ENCODE data around the gene GSTO1. TPM values are rescaled to one million over a fixed set of nuclear protein-coding genes. Genes with fewer than 3 reads are reported as not detected.

The GSTO1 gene
- polyA plus RNA-seq, 1 donor from 2014 or later, result 3.5 TPM

DNA sequence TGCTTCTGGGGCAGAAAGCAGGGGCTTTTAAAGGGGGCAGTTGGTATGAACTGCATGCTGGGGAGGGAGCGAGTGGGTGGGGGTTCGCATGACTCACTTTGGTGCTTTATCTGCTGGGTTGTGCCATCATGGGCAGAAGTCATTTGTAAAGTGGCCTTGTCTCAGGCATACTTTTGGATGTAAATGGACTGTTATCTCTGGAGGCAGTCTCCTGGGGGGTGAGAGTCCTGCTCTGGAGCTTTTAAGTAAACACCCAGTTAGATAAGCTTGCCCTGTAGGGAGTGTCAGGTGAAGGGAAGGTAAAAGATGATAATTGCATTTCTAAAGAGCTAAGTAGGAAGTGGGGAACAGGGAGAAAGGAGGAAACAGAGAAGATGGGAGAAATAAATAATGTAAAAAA, 1.6 kb upstream of the GSTO1 start:
- no peak overlapping the region for H3K4me3 ChIP-seq (ENCODE audit: low read length)
- no peak overlapping the region for H3K27ac ChIP-seq (ENCODE audit: low read length)
- H3F3A ChIP-seq (ENCODE audit: insufficient read depth, low read length, poor library complexity, severe bottlenecking), result no peaks in the 10 kb centered on the region
- no peaks in the 10 kb centered on the region for H3K9me3 ChIP-seq (ENCODE audit: low read length)
- H2AFZ ChIP-seq (ENCODE audit: low read depth, low read length), result no peak overlapping the region
- H4K20me1 ChIP-seq (ENCODE audit: insufficient read depth), result no peaks in the 10 kb centered on the region
- no peak for TF ChIP-seq RAD21 (conservative IDR thresholded peaks at IDR 0.05)
- TF ChIP-seq EZH2 (IDR thresholded peaks at IDR 0.05; ENCODE audit: borderline replicate concordance, insufficient read depth, low read length, poor library complexity, severe bottlenecking), result no peak
- TF ChIP-seq, protein P1, sequence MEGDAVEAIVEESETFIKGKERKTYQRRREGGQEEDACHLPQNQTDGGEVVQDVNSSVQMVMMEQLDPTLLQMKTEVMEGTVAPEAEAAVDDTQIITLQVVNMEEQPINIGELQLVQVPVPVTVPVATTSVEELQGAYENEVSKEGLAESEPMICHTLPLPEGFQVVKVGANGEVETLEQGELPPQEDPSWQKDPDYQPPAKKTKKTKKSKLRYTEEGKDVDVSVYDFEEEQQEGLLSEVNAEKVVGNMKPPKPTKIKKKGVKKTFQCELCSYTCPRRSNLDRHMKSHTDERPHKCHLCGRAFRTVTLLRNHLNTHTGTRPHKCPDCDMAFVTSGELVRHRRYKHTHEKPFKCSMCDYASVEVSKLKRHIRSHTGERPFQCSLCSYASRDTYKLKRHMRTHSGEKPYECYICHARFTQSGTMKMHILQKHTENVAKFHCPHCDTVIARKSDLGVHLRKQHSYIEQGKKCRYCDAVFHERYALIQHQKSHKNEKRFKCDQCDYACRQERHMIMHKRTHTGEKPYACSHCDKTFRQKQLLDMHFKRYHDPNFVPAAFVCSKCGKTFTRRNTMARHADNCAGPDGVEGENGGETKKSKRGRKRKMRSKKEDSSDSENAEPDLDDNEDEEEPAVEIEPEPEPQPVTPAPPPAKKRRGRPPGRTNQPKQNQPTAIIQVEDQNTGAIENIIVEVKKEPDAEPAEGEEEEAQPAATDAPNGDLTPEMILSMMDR (IDR thresholded peaks at IDR 0.05; ENCODE audit: poor library complexity, severe bottlenecking), result no peak
- TF ChIP-seq TAF1 (IDR thresholded peaks at IDR 0.05; ENCODE audit: low read depth), result no peak
- no peak for TF ChIP-seq SMC3 (conservative IDR thresholded peaks at IDR 0.05; ENCODE audit: poor library complexity)
- TF ChIP-seq POLR2AphosphoS5 (IDR thresholded peaks at IDR 0.05), result no peak
- TF ChIP-seq EP300 (conservative IDR thresholded peaks at IDR 0.05; ENCODE audit: poor library complexity, severe bottlenecking), result no peak
- no peak for TF ChIP-seq MXI1 (conservative IDR thresholded peaks at IDR 0.05; ENCODE audit: poor library complexity, severe bottlenecking)
- H3K27me3 ChIP-seq (ENCODE audit: insufficient read depth, low read depth, low read length), result peaks cover 33% of the 10 kb centered on the region
- H3K36me3 ChIP-seq (ENCODE audit: insufficient read depth, low read length), result no peaks in the 10 kb centered on the region
- no peak overlapping the region for H3K9ac ChIP-seq (ENCODE audit: low read length)
- H3K79me2 ChIP-seq (replicated peaks; ENCODE audit: insufficient read depth, low read length), result no peaks in the 10 kb centered on the region
- H3K4me2 ChIP-seq (ENCODE audit: low read length), result no peak overlapping the region
- no peaks in the 10 kb centered on the region for H3K9me2 ChIP-seq (ENCODE audit: insufficient read depth, low read length)

DNA sequence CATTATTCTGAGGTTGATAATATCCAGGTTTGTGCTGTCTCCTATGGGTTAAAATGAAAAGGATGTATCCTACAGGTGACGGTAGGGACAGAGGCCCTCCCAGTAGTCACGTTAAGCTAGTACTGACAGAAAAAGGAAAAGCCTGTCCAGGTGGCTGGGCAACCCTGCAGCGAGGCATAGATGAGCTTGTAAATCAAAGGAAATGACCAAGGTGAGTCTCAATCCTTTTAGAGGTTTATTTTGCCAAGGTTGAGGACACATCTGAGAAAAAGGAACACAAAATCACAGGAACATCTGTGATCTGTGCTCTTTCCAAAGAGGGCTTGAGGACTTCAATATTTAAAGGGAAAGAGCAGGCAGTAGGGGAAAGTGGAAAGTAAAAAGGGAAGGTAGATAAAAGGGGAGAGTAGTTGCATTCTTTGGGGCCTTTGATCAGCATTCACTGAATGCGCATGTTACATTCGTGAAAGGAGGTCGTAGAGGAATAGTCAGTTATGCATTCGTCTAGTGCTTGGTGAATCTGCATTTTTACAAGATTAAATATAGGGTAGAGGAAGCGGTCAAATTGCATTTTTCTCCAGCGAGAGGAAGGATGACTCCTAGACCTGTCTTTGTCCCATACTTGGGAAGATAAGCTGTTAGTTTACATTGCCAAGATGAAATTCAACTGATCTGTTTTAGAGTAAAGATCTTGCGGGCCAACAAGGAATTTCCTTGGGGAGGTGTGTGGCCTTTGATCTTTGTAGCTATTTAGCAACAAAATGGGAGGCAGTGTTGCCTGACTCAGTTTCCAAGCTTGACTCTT, 884 bp upstream of the GSTO1 start:
- Histone ChIP-seq H3K79me2 (replicated peaks; ENCODE audit: insufficient read depth, low read length) (no peaks in the 10 kb centered on the region), H3K36me3 (ENCODE audit: insufficient read depth, low read length) (no peaks in the 10 kb centered on the region), H3K27me3 (ENCODE audit: insufficient read depth, low read depth, low read length) (peaks cover 33% of the 10 kb centered on the region), H3K9me3 (ENCODE audit: low read length) (no peaks in the 10 kb centered on the region), H3K9me2 (ENCODE audit: insufficient read depth, low read length) (no peaks in the 10 kb centered on the region), H3K4me3 (ENCODE audit: low read length) (no peak overlapping the region), H2AFZ (ENCODE audit: low read depth, low read length) (no peak overlapping the region), H3K27ac (ENCODE audit: low read length) (no peak overlapping the region), H3K9ac (ENCODE audit: low read length) (no peak overlapping the region), H3K4me2 (ENCODE audit: low read length) (no peak overlapping the region), H3F3A (ENCODE audit: insufficient read depth, low read length, poor library complexity, severe bottlenecking) (no peaks in the 10 kb centered on the region), H4K20me1 (ENCODE audit: insufficient read depth) (no peaks in the 10 kb centered on the region)
- TF ChIP-seq, protein P2, sequence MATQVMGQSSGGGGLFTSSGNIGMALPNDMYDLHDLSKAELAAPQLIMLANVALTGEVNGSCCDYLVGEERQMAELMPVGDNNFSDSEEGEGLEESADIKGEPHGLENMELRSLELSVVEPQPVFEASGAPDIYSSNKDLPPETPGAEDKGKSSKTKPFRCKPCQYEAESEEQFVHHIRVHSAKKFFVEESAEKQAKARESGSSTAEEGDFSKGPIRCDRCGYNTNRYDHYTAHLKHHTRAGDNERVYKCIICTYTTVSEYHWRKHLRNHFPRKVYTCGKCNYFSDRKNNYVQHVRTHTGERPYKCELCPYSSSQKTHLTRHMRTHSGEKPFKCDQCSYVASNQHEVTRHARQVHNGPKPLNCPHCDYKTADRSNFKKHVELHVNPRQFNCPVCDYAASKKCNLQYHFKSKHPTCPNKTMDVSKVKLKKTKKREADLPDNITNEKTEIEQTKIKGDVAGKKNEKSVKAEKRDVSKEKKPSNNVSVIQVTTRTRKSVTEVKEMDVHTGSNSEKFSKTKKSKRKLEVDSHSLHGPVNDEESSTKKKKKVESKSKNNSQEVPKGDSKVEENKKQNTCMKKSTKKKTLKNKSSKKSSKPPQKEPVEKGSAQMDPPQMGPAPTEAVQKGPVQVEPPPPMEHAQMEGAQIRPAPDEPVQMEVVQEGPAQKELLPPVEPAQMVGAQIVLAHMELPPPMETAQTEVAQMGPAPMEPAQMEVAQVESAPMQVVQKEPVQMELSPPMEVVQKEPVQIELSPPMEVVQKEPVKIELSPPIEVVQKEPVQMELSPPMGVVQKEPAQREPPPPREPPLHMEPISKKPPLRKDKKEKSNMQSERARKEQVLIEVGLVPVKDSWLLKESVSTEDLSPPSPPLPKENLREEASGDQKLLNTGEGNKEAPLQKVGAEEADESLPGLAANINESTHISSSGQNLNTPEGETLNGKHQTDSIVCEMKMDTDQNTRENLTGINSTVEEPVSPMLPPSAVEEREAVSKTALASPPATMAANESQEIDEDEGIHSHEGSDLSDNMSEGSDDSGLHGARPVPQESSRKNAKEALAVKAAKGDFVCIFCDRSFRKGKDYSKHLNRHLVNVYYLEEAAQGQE (IDR thresholded peaks at IDR 0.05; ENCODE audit: borderline replicate concordance), result no peak
- TF ChIP-seq MXI1 (conservative IDR thresholded peaks at IDR 0.05; ENCODE audit: poor library complexity, severe bottlenecking) (no peak), SMC3 (conservative IDR thresholded peaks at IDR 0.05; ENCODE audit: poor library complexity) (no peak), TAF1 (IDR thresholded peaks at IDR 0.05; ENCODE audit: low read depth) (no peak), EZH2 (IDR thresholded peaks at IDR 0.05; ENCODE audit: borderline replicate concordance, insufficient read depth, low read length, poor library complexity, severe bottlenecking) (no peak), EP300 (conservative IDR thresholded peaks at IDR 0.05; ENCODE audit: poor library complexity, severe bottlenecking) (no peak), RAD21 (conservative IDR thresholded peaks at IDR 0.05) (no peak)

Data from neural cell (in vitro differentiated cells).